Measurements from ENCODE around the gene STK4.

- no peak for TF ChIP-seq CTCF (IDR thresholded peaks at IDR 0.05)
- no peak for TF ChIP-seq POLR2A (IDR thresholded peaks at IDR 0.05)
These were observed 55.3 kb downstream of the STK4 start for GRCh38 chr20:45021631-45022030.
